Measurements from ENCODE around the gene DACT2. TPM values are rescaled to one million over a fixed set of nuclear protein-coding genes. Genes with fewer than 3 reads are reported as not detected.

The DACT2 gene
- total and polyA plus RNA-seq, 9 of the 15 experiments (the other 6 are each of a cell fraction or from before 2014, with no cell fraction given), result not detected

- in situ Hi-C loops (cut with MboI) (no loop called here), intact Hi-C loops (cut with micrococcal nuclease) (no loop called here)
- WGBS (ENCODE audit: insufficient coverage, low coverage, missing lambda C conversion rate), result 2% methylated on average over 19 of the region's 19 CpGs
- no peak for DNase-seq (ENCODE audit: extremely low read depth in 1 of 4, low spot score in 3 of 4)
- H3K9ac ChIP-seq (ENCODE audit: insufficient read depth in 1 of 2, low read depth in 2 of 2, low read length in 2 of 2), result no peak overlapping the region
- peaks cover 47 to 73% of the 10 kb centered on the region in 2 experiments for H3K27me3 ChIP-seq (ENCODE audit: control insufficient read depth in 2 of 2, insufficient read depth in 2 of 2, low read length in 2 of 2)
- POLR2A ChIA-PET, result no interaction called here
- no peak overlapping the region for H3K4me3 ChIP-seq
- H3K27ac ChIP-seq (ENCODE audit: extremely low read depth, low read depth, low read length), result no peak overlapping the region
- no peaks in the 10 kb centered on the region for H3K9me1 ChIP-seq (ENCODE audit: control insufficient read depth, insufficient read depth, low read length)
- no TSS peak for BruUV-seq (replicated peaks)
- CTCF ChIA-PET (ENCODE audit: low intra/inter-chr PET ratio), result no interaction called here
- H3K36me3 ChIP-seq (ENCODE audit: control insufficient read depth, insufficient read depth, low read length), result no peaks in the 10 kb centered on the region
- ATAC-seq, result no peak
- peaks cover 0 to 3% of the 10 kb centered on the region in 2 experiments; a peak in 1 of 5 replicates for H3K4me1 ChIP-seq (replicated peaks in 1 of 2; ENCODE audit: control insufficient read depth in 2 of 2, insufficient read depth in 2 of 2, low read length in 2 of 2)
- no peak overlapping the region for H3K4me2 ChIP-seq (ENCODE audit: insufficient read depth, low read length)
- peaks cover 6% of the 10 kb centered on the region for H4K20me1 ChIP-seq (replicated peaks; ENCODE audit: control insufficient read depth, insufficient read depth, low read length)
- no peaks in the 10 kb centered on the region for H3K79me2 ChIP-seq (ENCODE audit: control insufficient read depth, insufficient read depth, low read length)
- no peak overlapping the region for H2AFZ ChIP-seq (ENCODE audit: low read depth, low read length)
- no peak for FAIRE-seq
- no peaks in the 10 kb centered on the region for H3K9me3 ChIP-seq (replicated peaks; ENCODE audit: control insufficient read depth, insufficient read depth, low read depth, low read length)
- TF ChIP-seq USF1 (CRISPR knock-in tag; IDR thresholded peaks at IDR 0.05), result 0 out of 2 replicates have a peak, but pooled peaks have one; percentile 17
- TF ChIP-seq, protein P1, sequence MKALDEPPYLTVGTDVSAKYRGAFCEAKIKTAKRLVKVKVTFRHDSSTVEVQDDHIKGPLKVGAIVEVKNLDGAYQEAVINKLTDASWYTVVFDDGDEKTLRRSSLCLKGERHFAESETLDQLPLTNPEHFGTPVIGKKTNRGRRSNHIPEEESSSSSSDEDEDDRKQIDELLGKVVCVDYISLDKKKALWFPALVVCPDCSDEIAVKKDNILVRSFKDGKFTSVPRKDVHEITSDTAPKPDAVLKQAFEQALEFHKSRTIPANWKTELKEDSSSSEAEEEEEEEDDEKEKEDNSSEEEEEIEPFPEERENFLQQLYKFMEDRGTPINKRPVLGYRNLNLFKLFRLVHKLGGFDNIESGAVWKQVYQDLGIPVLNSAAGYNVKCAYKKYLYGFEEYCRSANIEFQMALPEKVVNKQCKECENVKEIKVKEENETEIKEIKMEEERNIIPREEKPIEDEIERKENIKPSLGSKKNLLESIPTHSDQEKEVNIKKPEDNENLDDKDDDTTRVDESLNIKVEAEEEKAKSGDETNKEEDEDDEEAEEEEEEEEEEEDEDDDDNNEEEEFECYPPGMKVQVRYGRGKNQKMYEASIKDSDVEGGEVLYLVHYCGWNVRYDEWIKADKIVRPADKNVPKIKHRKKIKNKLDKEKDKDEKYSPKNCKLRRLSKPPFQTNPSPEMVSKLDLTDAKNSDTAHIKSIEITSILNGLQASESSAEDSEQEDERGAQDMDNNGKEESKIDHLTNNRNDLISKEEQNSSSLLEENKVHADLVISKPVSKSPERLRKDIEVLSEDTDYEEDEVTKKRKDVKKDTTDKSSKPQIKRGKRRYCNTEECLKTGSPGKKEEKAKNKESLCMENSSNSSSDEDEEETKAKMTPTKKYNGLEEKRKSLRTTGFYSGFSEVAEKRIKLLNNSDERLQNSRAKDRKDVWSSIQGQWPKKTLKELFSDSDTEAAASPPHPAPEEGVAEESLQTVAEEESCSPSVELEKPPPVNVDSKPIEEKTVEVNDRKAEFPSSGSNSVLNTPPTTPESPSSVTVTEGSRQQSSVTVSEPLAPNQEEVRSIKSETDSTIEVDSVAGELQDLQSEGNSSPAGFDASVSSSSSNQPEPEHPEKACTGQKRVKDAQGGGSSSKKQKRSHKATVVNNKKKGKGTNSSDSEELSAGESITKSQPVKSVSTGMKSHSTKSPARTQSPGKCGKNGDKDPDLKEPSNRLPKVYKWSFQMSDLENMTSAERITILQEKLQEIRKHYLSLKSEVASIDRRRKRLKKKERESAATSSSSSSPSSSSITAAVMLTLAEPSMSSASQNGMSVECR (CRISPR knock-in tag; IDR thresholded peaks at IDR 0.05), result no peak
- no peak for TF ChIP-seq NFRKB (IDR thresholded peaks at IDR 0.05; ENCODE audit: low read depth)
- TF ChIP-seq TAF9B (IDR thresholded peaks at IDR 0.05; ENCODE audit: partially characterized antibody), result no peak
- TF ChIP-seq STAG1 (CRISPR knock-in tag; IDR thresholded peaks at IDR 0.05; ENCODE audit: borderline replicate concordance), result no peak
- TF ChIP-seq, protein P2, sequence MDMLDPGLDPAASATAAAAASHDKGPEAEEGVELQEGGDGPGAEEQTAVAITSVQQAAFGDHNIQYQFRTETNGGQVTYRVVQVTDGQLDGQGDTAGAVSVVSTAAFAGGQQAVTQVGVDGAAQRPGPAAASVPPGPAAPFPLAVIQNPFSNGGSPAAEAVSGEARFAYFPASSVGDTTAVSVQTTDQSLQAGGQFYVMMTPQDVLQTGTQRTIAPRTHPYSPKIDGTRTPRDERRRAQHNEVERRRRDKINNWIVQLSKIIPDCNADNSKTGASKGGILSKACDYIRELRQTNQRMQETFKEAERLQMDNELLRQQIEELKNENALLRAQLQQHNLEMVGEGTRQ (CRISPR knock-in tag; IDR thresholded peaks at IDR 0.05), result peak; percentile 62
These were observed 54.8 kb downstream of the DACT2 start for GRCh38 chr6:168264593-168265335.
